ENCODE data around the gene FSIP1.

FSIP1 gene

DNA sequence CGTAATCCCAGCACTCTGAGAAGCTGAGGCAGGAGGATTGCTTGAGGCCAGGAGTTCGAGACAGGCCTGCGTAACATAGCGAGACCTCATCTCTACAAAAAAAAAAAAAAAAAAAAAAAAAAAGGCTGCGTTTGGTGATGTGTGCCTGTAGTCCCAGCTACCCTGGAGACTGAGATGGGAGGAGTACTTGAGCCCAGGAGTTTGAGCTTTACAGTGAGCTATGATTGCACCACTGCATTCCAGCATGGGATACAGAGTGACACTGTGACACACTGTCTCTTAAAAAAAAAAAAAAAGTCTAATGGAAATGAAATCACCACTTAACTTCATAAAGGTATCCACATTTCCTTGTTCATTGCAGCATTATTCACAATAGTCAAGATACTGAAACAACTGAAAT is 136.2 kb downstream of the FSIP1 start:
- DNase-seq (ENCODE audit: low spot score in 2 of 2) (no peak), ATAC-seq (no peak)
- Mint-ChIP-seq H3K27ac (no peak overlapping the region), H3K36me3 (no peaks in the 10 kb centered on the region), H3K9me3 (no peaks in the 10 kb centered on the region), H3K4me3 (no peak overlapping the region), H3K4me1 (peaks cover 26% of the 10 kb centered on the region)

DNA sequence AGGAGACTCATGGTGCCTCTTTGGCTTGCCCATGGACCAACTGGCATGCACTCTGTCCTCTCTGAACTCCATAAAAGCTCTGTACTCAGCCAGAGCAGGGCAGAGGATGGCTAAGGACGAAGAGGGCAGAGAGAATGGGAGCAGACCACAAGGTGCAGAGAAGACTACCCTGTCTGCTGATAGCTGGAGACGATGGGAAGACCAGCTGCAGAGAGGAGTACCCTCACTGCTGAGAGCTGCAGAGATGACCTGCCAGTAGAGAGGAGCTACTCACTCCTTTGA is 136.7 kb downstream of the FSIP1 start:
- no peak for ATAC-seq
- Mint-ChIP-seq H3K4me3 (no peak overlapping the region), H3K27ac (no peak overlapping the region), H3K36me3 (no peaks in the 10 kb centered on the region), H3K4me1 (peaks cover 31% of the 10 kb centered on the region), H3K9me3 (no peaks in the 10 kb centered on the region)
- no peak for DNase-seq (ENCODE audit: low spot score in 2 of 2)

DNA sequence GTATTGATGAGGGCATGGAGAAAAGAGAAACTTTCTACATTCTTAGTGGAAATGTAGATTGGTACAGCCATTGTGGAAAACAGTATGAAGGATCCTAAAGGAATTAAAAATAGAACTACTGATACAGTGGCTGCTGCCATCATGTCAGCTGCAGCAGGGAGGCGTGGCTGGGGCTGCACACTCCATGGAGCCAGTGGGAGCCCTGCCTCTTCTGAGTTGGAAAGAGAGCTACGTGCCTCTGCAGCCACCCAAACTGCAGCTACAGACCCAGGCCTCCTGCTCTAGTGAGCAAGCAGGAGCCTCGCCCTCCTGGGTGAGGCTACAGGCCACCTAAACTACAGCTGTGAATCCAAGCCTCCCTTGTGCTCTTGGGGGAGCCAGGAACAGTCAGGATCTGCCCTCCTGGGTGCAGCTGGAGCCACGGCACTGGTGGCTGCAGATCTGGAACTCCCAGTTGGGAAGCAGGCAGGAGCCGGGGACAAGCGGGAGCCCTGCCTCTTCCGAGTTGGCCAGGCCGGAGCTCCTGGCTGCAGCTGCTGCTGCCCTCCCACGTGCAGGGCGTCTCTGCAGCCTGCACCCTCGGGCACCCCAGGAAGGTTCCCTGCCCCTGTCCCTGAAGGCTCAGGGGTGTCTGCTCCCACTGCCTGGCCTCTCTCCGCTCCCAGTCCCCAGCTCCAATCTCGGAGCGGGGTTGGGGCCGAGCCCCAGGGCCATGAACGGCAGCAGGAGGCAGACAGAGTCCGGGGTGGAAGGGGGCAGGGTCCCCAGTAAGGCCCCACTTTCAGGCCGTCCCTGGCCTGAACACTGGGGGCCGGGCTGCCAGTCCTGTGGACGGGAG is 137.3 kb downstream of the FSIP1 start:
- no peak overlapping the region for H3K27ac Mint-ChIP-seq
- H3K36me3 Mint-ChIP-seq = no peaks in the 10 kb centered on the region
- peaks cover 36% of the 10 kb centered on the region for H3K4me1 Mint-ChIP-seq
- H3K4me3 Mint-ChIP-seq = no peak overlapping the region
- no peak for ATAC-seq
- H3K9me3 Mint-ChIP-seq = no peaks in the 10 kb centered on the region
- no peak for DNase-seq (ENCODE audit: low spot score in 2 of 2)

DNA sequence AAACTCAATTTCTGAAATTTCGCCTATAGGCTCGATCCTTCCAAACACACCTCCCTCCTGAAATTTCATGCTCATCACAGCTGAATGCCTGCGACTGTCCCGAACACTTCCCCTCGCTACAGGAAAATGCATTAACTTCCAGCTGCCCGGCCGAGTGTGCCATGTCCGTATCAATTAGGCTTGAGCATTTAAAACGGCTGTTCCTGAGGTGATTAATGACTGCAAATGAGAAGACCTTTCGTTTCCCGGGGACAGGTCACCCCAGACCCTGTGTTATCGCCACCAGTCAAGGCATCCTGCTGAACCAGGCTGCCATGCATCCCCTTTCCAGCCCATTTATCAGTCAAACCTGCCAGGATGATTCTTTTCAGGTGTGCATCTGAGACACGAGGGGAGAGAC is 138.5 kb downstream of the FSIP1 start:
- no peaks in the 10 kb centered on the region for H3K36me3 Mint-ChIP-seq
- no peak overlapping the region for H3K4me3 Mint-ChIP-seq

DNA sequence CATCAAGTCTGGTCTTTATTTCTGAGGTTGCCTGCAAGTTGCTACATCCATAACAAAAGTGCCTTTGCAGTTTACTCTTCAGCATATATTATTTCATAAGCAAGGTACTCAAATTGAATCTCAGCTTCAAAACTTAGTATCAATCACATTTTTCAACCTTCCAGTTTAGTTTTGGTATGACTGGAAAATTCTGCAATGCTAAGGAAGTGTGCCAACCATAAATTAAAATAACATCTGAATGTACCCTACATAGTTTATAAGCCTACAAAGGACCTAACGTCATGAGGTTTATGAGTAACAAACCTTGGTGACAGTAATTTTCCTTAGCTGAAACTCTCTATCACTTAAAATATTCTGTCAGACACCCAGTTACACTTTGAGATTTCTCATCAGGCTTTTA is 138.9 kb downstream of the FSIP1 start:
- peaks cover 41% of the 10 kb centered on the region for H3K4me1 Mint-ChIP-seq
- ATAC-seq (peak; percentile 63), DNase-seq (ENCODE audit: low spot score in 2 of 2) (no peak)
- H3K9me3 Mint-ChIP-seq = no peaks in the 10 kb centered on the region
- H3K4me3 Mint-ChIP-seq = no peak overlapping the region
- no peaks in the 10 kb centered on the region for H3K36me3 Mint-ChIP-seq
- H3K27ac Mint-ChIP-seq = no peak overlapping the region

More for the DNA sequence above, 138.5 kb downstream of the FSIP1 start:
- DNase-seq (ENCODE audit: low spot score in 2 of 2) = no peak
- no peak for ATAC-seq
- Mint-ChIP-seq H3K4me1 (peaks cover 41% of the 10 kb centered on the region), H3K27ac (no peak overlapping the region), H3K9me3 (no peaks in the 10 kb centered on the region)

DNA sequence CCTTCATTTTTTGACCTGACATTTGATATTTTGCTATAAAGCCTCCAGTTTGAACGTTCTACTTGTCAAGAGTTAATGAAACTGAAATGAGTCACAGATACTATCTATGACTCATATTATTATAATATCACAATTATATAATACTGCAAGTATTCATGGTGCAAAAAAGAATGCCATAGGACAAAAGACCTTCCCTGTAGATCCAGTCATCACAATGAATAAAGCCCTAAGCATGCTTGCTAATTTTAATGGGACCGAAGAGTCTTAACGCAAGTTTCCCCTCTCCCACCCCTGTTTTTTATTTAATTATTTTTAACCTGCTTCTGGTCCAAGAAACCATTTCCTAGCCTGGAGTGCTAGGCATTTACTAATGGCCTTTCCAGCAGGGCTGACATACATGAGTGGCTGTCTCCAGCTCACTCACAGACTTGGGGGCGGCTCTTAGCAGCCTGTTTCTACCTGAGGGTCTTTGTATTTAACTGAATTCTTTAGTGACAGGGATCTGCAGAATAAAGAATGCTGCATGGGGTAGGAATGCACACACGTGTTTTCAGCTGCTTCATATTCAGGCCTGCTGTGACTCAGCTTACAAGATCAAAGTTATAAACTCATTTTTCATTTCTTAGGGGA is 140.5 kb downstream of the FSIP1 start:
- H3K9me3 Mint-ChIP-seq = no peaks in the 10 kb centered on the region
- H3K36me3 Mint-ChIP-seq = no peaks in the 10 kb centered on the region
- peaks cover 41% of the 10 kb centered on the region for H3K4me1 Mint-ChIP-seq
- DNase-seq (ENCODE audit: low spot score in 2 of 2) (no peak), ATAC-seq (no peak)
- H3K4me3 Mint-ChIP-seq = no peak overlapping the region
- peak overlapping the region; percentile 13 for H3K27ac Mint-ChIP-seq

DNA sequence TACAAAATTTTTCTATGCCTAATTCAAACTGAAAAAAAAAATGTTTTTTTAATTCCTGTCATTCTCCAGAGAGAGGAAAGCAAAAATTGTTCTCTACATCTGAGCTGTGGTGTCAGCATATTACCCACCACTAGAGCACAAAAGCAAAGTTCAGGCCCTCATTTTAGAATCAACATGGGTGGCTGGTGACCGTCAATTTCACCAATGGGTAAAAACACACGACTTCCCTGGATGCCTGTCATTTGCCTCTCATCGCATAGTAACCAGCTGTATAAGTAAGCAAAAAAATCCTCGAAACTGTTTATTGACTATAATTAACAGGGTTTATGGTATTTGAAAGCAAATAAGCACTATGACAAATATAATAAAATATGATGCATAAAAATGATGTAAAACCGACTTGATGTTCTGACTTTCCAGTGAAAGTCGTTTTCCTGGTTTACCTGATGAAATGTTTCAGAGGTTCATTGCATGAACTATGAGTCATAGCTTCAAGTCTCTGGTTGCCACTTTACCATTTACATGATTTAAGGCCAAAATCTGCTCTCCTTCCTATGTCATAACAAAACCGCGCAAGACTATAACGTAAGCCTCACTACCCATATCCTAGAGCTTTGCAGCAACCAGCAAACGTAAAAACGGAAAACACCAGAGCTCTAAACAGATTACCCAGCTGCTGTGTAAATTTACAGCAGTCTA is 141.3 kb downstream of the FSIP1 start:
- Mint-ChIP-seq H3K36me3 (no peaks in the 10 kb centered on the region), H3K4me1 (peaks cover 41% of the 10 kb centered on the region), H3K4me3 (peak overlapping the region; percentile 25), H3K27ac (peak overlapping the region; percentile 13), H3K9me3 (no peaks in the 10 kb centered on the region)
- DNase-seq (ENCODE audit: low spot score in 2 of 2) (no peak), ATAC-seq (peak; percentile 96)

DNA sequence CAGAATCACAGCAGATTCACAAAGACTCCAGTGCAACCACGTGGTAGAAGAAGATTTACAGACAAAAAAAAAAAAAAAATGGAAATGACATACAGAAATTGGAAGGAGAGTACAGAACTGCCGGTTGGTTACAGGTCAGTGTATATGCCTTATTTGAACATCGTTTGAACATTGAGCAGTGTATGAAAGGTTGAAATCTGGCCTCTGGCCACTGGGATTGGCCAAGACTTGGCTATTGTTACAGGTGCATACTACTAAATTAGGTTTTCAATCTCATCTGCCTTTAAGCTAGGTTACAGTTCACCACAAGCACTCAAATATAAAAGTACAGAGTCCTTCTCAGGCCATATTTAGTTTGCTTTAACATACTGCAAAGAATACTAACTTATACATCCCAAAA is 142.0 kb downstream of the FSIP1 start:
- H3K27ac Mint-ChIP-seq = no peak overlapping the region
- H3K36me3 Mint-ChIP-seq = no peaks in the 10 kb centered on the region
- H3K4me3 Mint-ChIP-seq = no peak overlapping the region
- H3K9me3 Mint-ChIP-seq = no peaks in the 10 kb centered on the region
- peaks cover 41% of the 10 kb centered on the region for H3K4me1 Mint-ChIP-seq
- no peak for ATAC-seq
- no peak for DNase-seq (ENCODE audit: low spot score in 2 of 2)

DNA sequence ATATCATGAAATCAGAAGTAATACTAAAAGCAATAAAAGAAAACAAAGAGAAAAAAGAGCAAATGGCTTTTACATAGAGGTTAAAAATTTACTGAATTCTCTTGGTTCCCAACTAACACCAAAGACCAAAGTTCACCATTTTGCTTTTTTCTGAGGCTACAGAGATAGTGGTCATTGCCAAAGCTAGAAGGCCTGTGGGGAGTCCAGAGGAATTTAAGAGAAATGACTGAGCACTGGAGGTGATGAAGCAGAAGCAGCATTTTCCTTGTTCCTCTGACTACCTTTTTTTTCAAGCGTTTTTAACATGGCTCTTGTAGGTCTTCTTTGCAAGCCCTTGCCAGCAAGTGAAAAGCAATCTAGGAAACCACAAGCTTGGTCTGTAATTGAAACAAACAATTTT is 143.6 kb downstream of the FSIP1 start:
- H3K36me3 Mint-ChIP-seq = no peaks in the 10 kb centered on the region
- DNase-seq (ENCODE audit: low spot score in 2 of 2) (no peak), ATAC-seq (no peak)
- H3K27ac Mint-ChIP-seq = no peak overlapping the region
- no peaks in the 10 kb centered on the region for H3K9me3 Mint-ChIP-seq
- H3K4me1 Mint-ChIP-seq = peaks cover 37% of the 10 kb centered on the region
- no peak overlapping the region for H3K4me3 Mint-ChIP-seq

DNA sequence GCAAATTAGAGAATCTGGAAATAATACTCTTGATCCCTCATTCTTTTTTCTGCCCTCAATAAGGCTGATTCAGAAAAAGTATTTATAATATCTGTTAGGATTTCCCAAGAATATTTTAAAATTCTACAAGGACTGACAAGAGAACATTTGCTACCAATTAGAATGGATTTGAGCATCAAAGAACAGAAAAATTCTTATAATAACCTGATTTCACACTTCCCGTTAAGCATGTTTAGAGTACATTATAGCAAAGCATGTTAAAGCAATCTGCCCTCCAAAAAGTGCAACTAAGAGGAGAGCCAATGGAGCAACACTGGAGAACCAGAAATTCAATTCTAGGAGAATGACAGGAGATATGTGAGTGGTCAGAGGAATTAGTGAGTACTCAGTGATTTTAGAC is 144.6 kb downstream of the FSIP1 start:
- DNase-seq (ENCODE audit: low spot score in 2 of 2) (no peak), ATAC-seq (no peak)
- no peak overlapping the region for H3K27ac Mint-ChIP-seq
- H3K4me3 Mint-ChIP-seq = no peak overlapping the region
- no peaks in the 10 kb centered on the region for H3K36me3 Mint-ChIP-seq
- no peaks in the 10 kb centered on the region for H3K9me3 Mint-ChIP-seq
- peaks cover 30% of the 10 kb centered on the region for H3K4me1 Mint-ChIP-seq

DNA sequence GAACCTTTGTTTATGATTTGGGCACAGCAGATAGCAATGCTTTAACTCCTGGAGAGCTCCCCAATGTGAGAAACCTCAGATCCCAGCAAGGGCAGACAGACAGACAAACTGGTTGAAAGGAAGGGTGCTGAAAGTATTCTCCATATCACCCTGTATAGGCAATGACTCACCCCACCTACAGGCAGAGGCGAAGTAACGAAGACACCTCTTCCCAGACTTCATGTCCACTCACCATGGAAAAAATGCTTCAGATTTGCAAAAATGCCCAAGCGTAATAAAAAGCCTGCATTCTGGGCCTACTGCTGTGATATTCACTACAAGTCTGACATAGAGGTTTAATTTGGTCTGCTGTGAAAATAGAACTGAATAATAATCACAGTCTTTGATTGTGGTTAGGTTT is 151.3 kb downstream of the FSIP1 start:
- H3K4me3 Mint-ChIP-seq = peak overlapping the region; percentile 10
- no peaks in the 10 kb centered on the region for H3K36me3 Mint-ChIP-seq
- no peak for DNase-seq (ENCODE audit: low spot score in 2 of 2)
- ATAC-seq = peak; percentile 56
- peaks cover 51% of the 10 kb centered on the region for H3K4me1 Mint-ChIP-seq
- peak overlapping the region; percentile 48 for H3K27ac Mint-ChIP-seq
- no peaks in the 10 kb centered on the region for H3K9me3 Mint-ChIP-seq

DNA sequence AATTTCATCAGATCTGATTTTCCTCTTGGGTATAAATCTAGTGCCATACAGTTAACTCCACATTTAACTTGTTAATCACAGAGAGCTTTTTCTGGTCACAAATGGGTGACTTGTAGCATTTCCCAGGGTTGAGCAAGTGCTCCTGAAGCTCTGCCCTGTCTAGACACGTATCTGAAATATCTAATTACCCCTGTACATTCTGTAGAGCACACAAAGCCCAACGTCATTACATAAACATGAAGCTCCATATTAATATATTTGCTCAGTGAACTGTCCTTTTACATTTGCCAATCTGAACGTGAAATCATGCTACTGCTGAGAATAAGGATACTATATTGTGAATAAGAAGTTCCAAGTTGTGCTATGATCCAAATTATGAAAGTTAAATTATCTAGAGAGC is 152.7 kb downstream of the FSIP1 start:
- H3K9me3 Mint-ChIP-seq = no peaks in the 10 kb centered on the region
- DNase-seq (ENCODE audit: low spot score in 2 of 2) (no peak), ATAC-seq (no peak)
- H3K36me3 Mint-ChIP-seq = peaks cover 3% of the 10 kb centered on the region
- H3K27ac Mint-ChIP-seq = peak overlapping the region; percentile 48
- peak overlapping the region; percentile 8 for H3K4me3 Mint-ChIP-seq
- H3K4me1 Mint-ChIP-seq = peaks cover 66% of the 10 kb centered on the region

DNA sequence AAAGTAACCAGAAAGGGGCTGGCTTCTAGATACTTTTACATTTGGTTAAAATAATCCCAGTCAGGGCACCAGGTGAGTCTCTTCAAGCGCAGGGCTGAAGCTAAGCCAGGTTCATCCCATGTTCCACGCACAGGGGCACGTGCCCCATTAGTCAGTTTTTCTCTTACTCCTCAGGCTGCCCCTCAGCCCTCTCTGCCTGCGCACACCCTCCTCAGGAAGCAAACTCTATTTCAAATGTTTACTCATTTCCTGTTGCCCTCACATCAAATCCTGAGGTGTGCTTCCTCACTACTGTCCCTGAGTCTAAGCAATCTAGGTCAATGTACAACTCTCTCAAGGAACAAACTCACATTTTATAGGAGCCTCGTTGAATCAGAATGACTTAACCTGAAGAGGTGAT is 153.3 kb downstream of the FSIP1 start:
- peak overlapping the region; percentile 48 for H3K27ac Mint-ChIP-seq
- no peaks in the 10 kb centered on the region for H3K9me3 Mint-ChIP-seq
- H3K36me3 Mint-ChIP-seq = peaks cover 8% of the 10 kb centered on the region
- ATAC-seq (peak; percentile 77), DNase-seq (ENCODE audit: low spot score in 2 of 2) (peak in 1 of 2 donors; percentile 70)
- H3K4me1 Mint-ChIP-seq = peaks cover 71% of the 10 kb centered on the region
- peak overlapping the region; percentile 8 for H3K4me3 Mint-ChIP-seq

DNA sequence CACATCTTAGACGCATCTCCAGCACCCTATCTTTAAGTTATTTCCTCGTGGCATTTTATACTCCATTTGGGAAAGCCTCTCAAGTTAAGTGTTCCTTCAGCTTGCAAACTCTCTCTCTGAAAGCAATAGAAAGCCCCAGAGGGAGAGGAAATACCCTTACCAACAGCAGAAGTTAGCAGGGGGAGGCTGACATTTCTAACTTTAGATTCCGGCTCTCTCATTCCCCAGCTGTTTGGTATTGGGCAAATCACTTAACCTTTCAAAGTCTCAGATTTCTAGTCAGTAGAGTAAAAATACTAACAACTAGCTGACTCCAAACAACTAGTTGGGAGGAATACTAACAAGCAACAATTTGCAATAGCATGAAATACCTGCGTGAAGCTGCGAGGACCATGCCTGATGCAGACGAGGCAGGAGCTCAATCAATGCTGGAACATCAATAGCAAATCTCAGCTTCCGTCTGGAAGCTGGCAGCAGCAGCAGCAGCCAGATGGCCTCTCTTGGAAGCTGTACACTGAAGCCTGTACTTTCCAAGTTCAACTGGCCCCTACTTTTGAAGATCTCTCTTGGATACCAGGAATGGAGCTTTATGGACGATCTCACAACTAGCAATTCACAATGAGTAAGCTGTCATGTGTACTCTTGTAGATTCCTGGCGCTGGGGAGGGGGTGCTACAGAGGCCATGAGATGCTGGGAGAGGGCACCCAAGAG is 153.9 kb downstream of the FSIP1 start:
- DNase-seq (ENCODE audit: low spot score in 2 of 2) (no peak), ATAC-seq (no peak)
- peaks cover 9% of the 10 kb centered on the region for H3K36me3 Mint-ChIP-seq
- peak overlapping the region; percentile 8 for H3K4me3 Mint-ChIP-seq
- no peaks in the 10 kb centered on the region for H3K9me3 Mint-ChIP-seq
- peak overlapping the region; percentile 48 for H3K27ac Mint-ChIP-seq
- H3K4me1 Mint-ChIP-seq = peaks cover 78% of the 10 kb centered on the region

DNA sequence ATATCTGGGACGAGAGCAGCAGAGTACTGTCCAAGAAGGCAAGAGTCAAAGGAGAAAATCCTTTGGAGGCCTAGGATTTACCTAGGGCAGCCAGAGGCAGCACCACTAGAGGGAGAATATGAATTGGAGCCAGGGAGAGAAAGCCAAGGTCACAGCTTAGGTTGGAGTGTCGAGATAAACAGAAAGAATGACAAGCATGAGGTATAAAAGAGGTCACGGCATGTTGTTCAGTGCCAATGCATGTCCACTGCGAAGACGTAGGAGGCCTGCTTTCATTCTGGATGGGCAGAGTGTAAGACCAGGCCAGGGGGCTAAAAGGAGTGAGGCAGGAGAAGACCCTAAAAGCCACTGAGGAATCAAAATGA is 154.5 kb downstream of the FSIP1 start:
- H3K9me3 Mint-ChIP-seq = no peaks in the 10 kb centered on the region
- DNase-seq (ENCODE audit: low spot score in 2 of 2) (no peak), ATAC-seq (no peak)
- peak overlapping the region; percentile 4 for H3K4me3 Mint-ChIP-seq
- H3K4me1 Mint-ChIP-seq = peaks cover 82% of the 10 kb centered on the region
- H3K36me3 Mint-ChIP-seq = peaks cover 9% of the 10 kb centered on the region
- H3K27ac Mint-ChIP-seq = peak overlapping the region; percentile 17

All from stimulated activated effector memory CD8-positive, alpha-beta T cell treated with anti-CD3 and anti-CD28 coated beads, Interleukin-12 subunit alpha, Interleukin-12 subunit beta, amount 100 ng/mL, for 72 hours (primary cell).